Heart left ventricle (tissue), 16 donors: Measurements from ENCODE around the gene NKD1. TPM values are rescaled to one million over a fixed set of nuclear protein-coding genes. Genes with fewer than 3 reads are reported as not detected.

Experiments used
- ATAC-seq, 4 donors: fragments of 200-7000 bp; cut with Tn5 transposase; one replicate each; pipeline ENCODE4 v1.9.1; 2020 to 2022; ENCODE audit warnings: moderate library complexity in 4 of 4, mild to moderate bottlenecking in 3 of 4, moderate number of reproducible peaks in 1 of 4
- DNase-seq, 5 donors: peaks; one replicate each; pipeline ENCODE4 v3.0.0-alpha.2; 2020
- H3K27ac ChIP-seq, 12 donors: fragments of 200-600 bp; sonication (generic) in 4 of 12; one replicate each; pipeline versions ENCODE4 v1.5.0 to v1.8.0; 2016 to 2022; ENCODE audit warnings: mild to moderate bottlenecking in 2 of 12
- H3K27me3 ChIP-seq, 9 donors: fragments of 200-600 bp; sonication (generic) in 2 of 9; one replicate each; pipeline versions ENCODE4 v1.5.1 to v1.8.0; 2016 to 2022; ENCODE audit warnings: mild to moderate bottlenecking in 3 of 9
- H3K36me3 ChIP-seq, 9 donors: fragments of 200-600 bp; sonication (generic) in 2 of 9; one replicate each; pipeline versions ENCODE4 v1.5.0 to v1.8.0; 2018 to 2022; ENCODE audit warnings: mild to moderate bottlenecking in 2 of 9
- H3K4me1 ChIP-seq, 12 donors: fragments of 200-600 bp; sonication (generic) in 4 of 12; one replicate each; pipeline versions ENCODE4 v1.5.0 to v1.8.0; 2016 to 2022; ENCODE audit warnings: mild to moderate bottlenecking in 3 of 12
- H3K4me3 ChIP-seq, 12 donors: fragments of 200-600 bp; sonication (generic) in 4 of 12; one replicate each; pipeline versions ENCODE4 v1.5.0 to v1.8.0; 2017 to 2022; ENCODE audit warnings: mild to moderate bottlenecking in 9 of 12, moderate library complexity in 4 of 12
- H3K9me3 ChIP-seq, 12 donors: fragments of 200-600 bp; sonication (generic) in 4 of 12; one replicate each; pipeline versions ENCODE4 v1.5.0 to v1.8.0; 2016 to 2022; ENCODE audit warnings: mild to moderate bottlenecking in 1 of 12
- CTCF ChIP-seq, 12 donors: fragments of 200-600 bp; sonication (generic) in 4 of 12; IDR thresholded peaks; one replicate each; pipeline versions ENCODE4 v1.5.0 to v1.8.0; 2018 to 2022; ENCODE audit warnings: antibody characterized with exemption in 12 of 12, mild to moderate bottlenecking in 5 of 12
- POLR2A ChIP-seq, 2 donors: fragments of 450-650 bp; IDR thresholded peaks; one replicate each; pipeline ENCODE4 v1.6.1; 2017; ENCODE audit warnings: antibody characterized with exemption in 2 of 2, mild to moderate bottlenecking in 2 of 2, moderate library complexity in 2 of 2
- WGBS, 4 donors: extraction: QIAGEN DNeasy Blood & Tissue Kit in 2 of 4; methylation state at CpG; one replicate each; pipeline versions ENCODE4 v1.1.5 to v1.1.7; 2013 to 2018; 5-methylcytosine and 5-hydroxymethylcytosine counted together
- intact Hi-C, 10 donors: fragments of 100-400 bp; cut with DNase I; formaldehyde crosslinking; loops; one replicate each; pipeline versions ENCODE4 v1.11.1 to v1.14.2; 2022
- polyA plus RNA-seq, 2 donors: library from polyadenylated mRNA; stranded (reverse); fragments of 200-250 nt; gene quantifications; one replicate each; pipeline ENCODE4 v1.2.3, GENCODE V29; 2013
- total RNA-seq, 9 donors: library from RNA; depleted of rRNA in 2 of 9; stranded (reverse); fragments of >200 nt in 2 of 9; fragmentation: NEBNext Ultra II Directional in 3 of 9; extraction: Animal tissue kit (Norgen Biotek cat#: 25700) in 3 of 9; gene quantifications; one replicate each; pipeline versions ENCODE4 v1.1.0 to v1.2.4, GENCODE V29; 2016 to 2023
- donor health status: ischemic (EF 13 %, LVEDD 7.1; RV severe dilation, severe dysfunction).
- donor health status: healthy with polysubstance abuse.
- donor health status: DM: no; HTN: yes; CAD: no.
- donor health status: DM: no; HTN: no; CAD: no.
- donor health status: ischemic (EF 25% LVEDD 6.9; RV normal size, moderate dysfunction).
- donor health status: ischemic (EF 25% LVEDD 5.7; RV mildly dilated, moderate dysfunction).
- donor health status: healthy.
- donor health status: DM: yes; HTN: yes; CAD: no.
- donor health status: ischemic (EF 35%, LVEDD 5.7; RV mildly dilated, moderate dysfunction).
- donor health status: nonischemic (EF 11% LVEDD 7.7; RV severe dilation, severe dysfunction).
- donor health status: DM: yes; HTN: yes; CAD: no.
- donor health status: PGD.
- donor health status: ischemic (EF 29% LVEDD 5.4; RV normal size, mild dysfunction).
- donor health status: nonischemic (EF 23%, LVEDD 6.1; RV moderate dilation, normal function).

NKD1 gene
- total and polyA plus RNA-seq, 11 donors = 0.05 to 1.0 (median 0.26) TPM

GRCh38 chr16:50666658-50667496 is 118.7 kb downstream of the NKD1 start:
- H3K4me1 ChIP-seq = peaks cover 0 to 46% (median 12%) of the 10 kb centered on the region in 12 donors
- no peaks in the 10 kb centered on the region for H3K27me3 ChIP-seq
- no peak for ATAC-seq
- H3K9me3 ChIP-seq = peaks cover 0 to 13% (median 4%) of the 10 kb centered on the region in 12 donors
- peak overlapping the region in 1 of 12 donors; percentile 37 for H3K4me3 ChIP-seq
- peak in 1 of 5 donors; percentile 31 for DNase-seq
- 79 to 86% (median 80%) methylated on average over 9 of the region's 9 CpGs for whole genome bisulfite sequencing, 4 donors
- no peaks in the 10 kb centered on the region for H3K36me3 ChIP-seq
- peak overlapping the region in 1 of 12 donors; percentile 76 for H3K27ac ChIP-seq
- intact Hi-C loops = loop anchor here (2.0 to 10.0 kb wide), 16 partner anchors 72 to 645 kb away; partner anchors contain the start of genes CNEP1R1 (in 2 of the 10) and BRD7 (in 1 of the 10)
- TF ChIP-seq CTCF (IDR thresholded peaks at IDR 0.05) (no peak), POLR2A (IDR thresholded peaks at IDR 0.05) (no peak)

GRCh38 chr16:50667497-50668367 is 119.5 kb downstream of the NKD1 start:
- Histone ChIP-seq H3K36me3 (peaks cover 0 to 2% (median 0%) of the 10 kb centered on the region in 9 donors), H3K4me1 (peaks cover 0 to 46% (median 12%) of the 10 kb centered on the region in 12 donors), H3K27ac (peak overlapping the region in 4 of 12 donors; percentile 5 to 76 (median 38)), H3K4me3 (no peak overlapping the region), H3K9me3 (peaks cover 0 to 21% (median 10%) of the 10 kb centered on the region in 12 donors), H3K27me3 (peaks cover 0 to 1% (median 0%) of the 10 kb centered on the region in 9 donors)
- TF ChIP-seq POLR2A (IDR thresholded peaks at IDR 0.05) = no peak
- TF ChIP-seq CTCF (IDR thresholded peaks at IDR 0.05) = no peak
- ATAC-seq = no peak
- WGBS, 4 donors = 90 to 92% (median 91%) methylated on average over 19 to 21 of the region's 21 CpGs
- intact Hi-C loops = loop anchor here (2.0 to 10.0 kb wide), 16 partner anchors 73 to 645 kb away; partner anchors contain the start of genes CNEP1R1 (in 2 of the 10) and BRD7 (in 1 of the 10)
- DNase-seq = no peak

- intact Hi-C loops = loop anchor here (5.0 to 10.0 kb wide), 15 partner anchors 74 to 646 kb away; partner anchors contain the start of genes CNEP1R1 (in 2 of the 10) and BRD7 (in 1 of the 10)
- Histone ChIP-seq H3K36me3 (peaks cover 0 to 10% (median 0%) of the 10 kb centered on the region in 9 donors), H3K4me3 (no peak overlapping the region), H3K27me3 (peaks cover 0 to 7% (median 4%) of the 10 kb centered on the region in 9 donors), H3K9me3 (peaks cover 0 to 28% (median 11%) of the 10 kb centered on the region in 12 donors), H3K27ac (peak overlapping the region in 7 of 12 donors; percentile 5 to 66 (median 41)), H3K4me1 (peaks cover 0 to 46% (median 12%) of the 10 kb centered on the region in 12 donors)
- 42 to 52% (median 51%) methylated on average over 4 to 5 of the region's 5 CpGs for WGBS, 4 donors
- DNase-seq (no peak), ATAC-seq (peak in 2 of 4 donors; percentile 23 to 26)
- TF ChIP-seq POLR2A (IDR thresholded peaks at IDR 0.05) (no peak), CTCF (IDR thresholded peaks at IDR 0.05) (no peak)
These were observed 120.3 kb downstream of the NKD1 start for GRCh38 chr16:50668368-50669008.
